HG02938 (cell line): Measurements from ENCODE around the gene C17orf114.

Source experiments
- ATAC-seq: cut with Tn5 transposase; IDR thresholded peaks from one replicate; pipeline ENCODE4 v1.9.1; 2021; ENCODE audit warnings: mild to moderate bottlenecking, moderate library complexity; ENCODE audit not compliant: unreplicated experiment

Gene C17orf114

DNA sequence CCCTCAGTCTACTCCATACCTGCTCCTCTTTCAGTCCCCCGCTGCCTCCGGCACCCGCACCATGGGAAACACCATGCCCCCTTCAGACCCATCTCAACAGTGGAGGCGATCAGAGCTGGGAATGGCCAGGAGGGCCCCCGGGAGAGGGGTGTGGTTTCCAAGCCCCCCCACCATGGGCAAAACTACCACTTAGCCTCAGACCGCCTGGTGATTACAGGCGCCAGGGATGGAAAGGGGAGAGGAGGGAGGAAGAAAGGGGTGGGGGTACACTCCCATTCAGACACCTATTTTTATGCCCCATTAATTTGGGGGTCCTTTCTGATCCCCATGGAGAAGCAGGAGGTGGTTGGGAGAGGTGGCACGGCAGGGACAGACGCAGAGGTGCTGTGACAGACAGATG lies at the start of gene C17orf114:
Gene C17orf114, minus strand, starts transcription at position 101 of the 400 bp plus-strand sequence.
- no peak for ATAC-seq

DNA sequence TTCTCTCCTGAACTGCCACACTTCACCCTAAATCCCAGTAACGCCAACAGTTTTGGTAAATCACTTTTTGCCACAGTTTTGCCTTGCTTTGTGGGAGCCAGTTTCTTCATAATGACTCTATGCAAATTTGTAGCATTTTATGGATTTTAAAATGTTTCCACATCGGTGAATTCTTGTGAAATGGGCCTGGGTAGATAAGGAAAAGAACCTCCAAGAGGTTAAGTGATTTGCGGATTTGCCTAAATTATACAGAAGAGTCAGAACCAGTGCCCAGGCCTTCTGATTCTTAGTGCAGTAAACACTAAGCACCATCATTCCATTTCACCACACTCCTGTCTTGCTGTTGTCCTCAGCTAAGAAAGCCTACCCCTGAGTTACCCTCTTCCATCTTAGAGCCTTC lies 49.0 kb upstream of the C17orf114 start:
- no peak for ATAC-seq

DNA sequence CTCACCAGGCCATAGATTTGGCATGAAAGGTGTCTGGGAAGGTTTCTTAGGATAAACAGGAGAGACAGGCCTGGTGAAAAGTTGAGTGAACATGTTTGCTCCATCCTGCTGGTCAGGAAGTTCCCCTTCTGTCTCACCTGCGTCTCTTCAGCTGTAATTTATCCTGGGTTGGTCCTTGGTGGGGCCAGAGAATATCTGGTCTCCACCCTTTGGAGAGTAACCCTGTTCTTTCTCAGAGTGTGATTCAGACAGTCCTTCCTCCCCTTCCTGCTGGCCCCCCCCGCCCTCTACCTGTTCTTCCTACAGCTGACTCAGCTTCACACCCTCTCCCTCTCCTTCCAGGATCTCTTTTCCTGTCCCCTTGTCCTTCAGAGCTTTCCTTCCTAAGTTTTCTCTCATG lies 48.1 kb upstream of the C17orf114 start:
- no peak for ATAC-seq

DNA sequence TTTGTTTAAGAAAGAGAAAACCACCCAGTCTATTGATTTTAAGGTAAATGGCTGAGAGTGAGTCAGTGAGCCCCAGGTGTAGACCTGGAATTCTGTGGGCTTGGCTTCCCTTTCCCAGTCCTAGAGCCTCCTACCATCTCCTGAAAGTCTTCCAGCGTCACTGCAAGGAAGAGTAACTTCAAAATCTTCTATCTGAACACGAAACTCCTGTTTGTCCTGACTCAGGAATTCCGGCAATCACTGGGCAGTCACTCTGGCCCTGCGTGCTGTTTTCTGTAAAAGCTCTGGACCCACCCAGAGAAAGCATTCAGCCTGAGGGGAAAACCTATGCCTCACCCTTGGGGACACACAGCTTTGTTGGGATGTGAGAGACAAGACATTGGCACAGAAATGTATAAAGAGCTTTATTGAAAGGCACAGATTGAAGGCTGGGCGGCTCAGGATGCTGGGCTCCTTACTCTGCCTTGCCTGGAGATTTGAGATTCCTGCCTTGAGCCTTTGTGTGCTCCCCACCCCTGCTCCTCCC lies 46.9 kb upstream of the C17orf114 start:
- no peak for ATAC-seq

DNA sequence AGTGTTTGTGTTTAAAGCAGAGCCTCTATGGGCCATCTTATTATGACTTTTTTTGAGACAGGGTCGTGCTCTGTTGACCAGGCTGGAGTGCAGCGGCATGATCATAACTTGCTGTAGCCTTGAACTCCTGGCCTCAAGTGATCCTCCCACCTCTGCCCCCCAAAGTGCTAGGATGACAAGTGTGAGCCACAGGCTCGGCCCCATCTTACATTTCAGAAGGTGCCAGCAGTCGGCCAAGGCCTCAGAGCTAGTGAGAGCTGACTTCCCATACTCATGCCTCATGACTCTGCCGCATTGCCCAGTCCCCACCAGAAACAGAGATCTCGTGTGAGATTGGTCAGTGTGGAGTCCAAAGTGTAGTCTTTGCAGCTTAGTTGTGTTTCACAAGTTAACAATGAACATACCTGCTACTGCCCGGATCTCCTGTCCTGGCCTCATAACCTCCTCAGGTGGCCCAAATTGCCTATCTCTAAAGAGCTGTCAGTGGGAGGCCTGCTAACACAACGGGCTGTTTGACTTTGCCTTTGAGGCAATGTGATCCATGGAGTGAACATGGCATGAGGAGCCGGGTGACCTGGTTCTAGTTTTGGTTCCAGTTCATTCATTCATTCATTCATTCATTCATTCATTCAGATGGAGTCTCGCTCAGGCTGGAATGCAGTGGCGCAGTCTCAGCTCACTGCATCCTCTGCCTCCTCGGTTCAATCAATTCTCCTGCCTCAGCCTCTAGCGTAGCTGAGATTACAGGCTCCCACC lies 44.7 kb upstream of the C17orf114 start:
- no peak for ATAC-seq

DNA sequence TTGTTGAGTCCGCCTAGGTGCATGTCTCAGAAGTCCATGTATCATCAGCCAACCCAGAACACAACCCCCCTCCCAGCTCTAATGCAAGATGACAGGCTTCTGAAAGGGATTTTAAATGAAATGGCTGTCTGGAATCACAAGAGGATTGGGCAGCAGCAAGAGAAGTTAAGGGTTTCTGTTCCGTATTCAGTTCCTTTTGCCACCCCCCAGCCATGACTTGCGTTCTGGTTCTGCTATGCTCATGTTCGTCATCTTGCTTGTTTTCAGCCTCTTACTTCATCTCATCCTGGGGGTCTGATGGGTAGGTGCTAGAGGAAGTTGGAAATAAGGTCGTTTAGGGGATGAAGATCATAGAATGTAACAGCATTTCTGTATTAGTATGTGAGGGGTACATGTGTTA lies 43.0 kb upstream of the C17orf114 start:
- no peak for ATAC-seq

DNA sequence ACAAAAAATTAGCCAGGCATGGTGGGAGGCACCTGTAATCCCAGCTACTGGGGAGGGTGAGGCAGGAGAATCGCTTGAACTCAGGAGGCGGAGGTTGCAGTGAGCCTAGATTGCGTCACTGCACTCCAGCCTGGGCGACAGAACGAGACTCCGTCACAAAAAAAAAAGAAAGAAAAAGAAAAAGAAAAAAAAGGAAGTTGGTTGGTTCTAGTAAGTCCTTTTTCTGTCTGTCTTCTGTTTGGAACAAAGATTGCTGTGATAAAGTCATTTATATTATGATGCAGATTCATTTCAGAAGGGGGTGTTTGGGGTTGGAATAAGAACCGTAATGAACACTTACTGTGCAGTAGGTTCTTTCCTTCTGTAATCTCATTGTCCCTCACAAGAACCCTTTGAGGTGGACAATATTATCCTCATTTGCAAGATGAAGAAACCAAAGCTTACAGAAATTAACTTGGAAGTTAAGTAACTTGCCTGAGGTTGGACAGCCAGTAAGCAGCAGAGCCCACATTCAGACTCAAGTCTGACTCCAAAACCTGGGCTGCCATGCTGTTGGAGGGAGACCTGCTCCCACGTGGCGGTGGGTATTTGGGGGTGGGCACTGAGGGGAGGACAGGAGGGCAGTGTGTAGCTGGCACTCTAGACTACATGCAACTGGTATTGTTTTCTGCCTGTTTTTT lies 41.3 kb upstream of the C17orf114 start:
- ATAC-seq: no peak

DNA sequence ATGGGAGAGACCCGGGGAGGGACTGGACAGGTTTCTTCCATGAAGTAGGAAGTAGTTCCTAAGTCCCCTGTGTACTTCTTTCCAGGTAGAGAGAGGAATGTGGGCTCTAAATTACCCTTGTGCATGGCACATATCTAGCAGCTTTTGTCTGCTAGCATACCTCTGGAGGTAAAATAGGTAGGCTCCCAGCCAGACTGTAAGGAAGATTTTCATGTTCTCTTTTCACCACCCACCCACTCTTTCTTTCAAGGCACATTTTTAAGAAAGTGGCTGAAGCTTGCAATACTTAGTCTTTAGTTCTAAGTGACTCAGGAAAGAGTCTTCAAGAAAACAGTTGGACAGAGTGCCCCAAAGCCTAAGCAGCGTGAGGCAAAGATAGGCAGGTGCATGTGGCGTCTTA lies 40.2 kb upstream of the C17orf114 start:
- ATAC-seq: no peak

DNA sequence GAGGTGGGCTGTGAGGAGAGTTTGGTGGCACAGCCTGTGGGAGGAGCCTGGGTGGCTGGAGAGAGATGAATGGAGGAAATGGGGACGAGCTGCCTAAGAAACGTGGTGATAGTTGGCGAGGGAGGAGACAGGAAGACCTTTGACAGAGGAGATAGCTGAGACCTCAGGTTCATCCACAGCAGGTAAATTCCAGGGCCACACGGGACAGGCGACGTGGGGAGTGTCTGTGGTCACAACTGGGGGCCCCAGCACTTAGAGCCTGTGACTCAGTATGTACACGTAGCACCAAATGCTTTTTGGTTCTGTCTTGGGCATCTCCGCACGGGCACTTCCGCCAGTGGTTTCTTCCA lies 38.7 kb upstream of the C17orf114 start:
- ATAC-seq: no peak

DNA sequence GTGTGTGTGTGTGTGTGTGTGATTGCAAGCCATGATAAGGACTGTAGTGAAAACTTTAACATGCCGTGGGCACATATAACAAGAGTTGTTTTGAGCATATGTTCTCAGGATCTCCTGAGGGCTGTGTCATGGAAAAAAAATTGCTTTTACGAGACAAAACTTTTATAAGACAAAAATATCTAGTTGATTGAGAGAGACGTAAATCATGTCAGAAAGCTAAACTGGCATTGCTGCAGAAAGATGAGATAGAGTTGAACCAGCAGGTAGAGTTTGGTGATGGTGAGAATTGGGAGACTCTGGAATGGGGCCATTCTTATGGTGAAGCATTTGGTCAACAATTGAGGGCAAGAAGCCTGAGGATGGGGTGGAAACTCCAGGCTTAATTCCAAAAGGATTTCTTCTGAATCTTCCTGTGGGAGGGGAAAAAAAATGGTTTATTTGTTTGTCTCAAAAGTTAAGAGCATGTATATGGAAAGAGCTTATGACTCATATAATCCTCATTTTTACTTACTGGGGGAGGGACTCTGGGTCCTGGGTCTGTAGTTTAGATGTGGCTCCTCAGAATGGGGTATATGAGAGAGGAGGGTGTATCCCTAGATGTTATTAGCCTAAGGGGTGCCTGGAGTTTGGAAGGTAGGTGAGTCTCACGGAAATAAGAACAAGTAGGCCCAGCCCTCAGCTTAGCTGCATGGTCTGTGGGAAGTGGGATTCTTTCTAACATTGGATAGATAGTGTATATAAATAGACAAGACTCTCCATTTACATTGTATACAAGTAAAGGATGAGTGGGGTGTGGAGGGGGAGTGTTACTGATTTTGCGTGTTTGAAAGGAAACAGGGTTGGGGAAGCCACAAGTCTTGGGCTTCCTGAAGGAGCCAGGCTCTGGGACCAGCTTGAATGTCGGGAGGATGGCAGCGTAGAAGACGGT lies 38.1 kb upstream of the C17orf114 start:
- ATAC-seq: no peak

DNA sequence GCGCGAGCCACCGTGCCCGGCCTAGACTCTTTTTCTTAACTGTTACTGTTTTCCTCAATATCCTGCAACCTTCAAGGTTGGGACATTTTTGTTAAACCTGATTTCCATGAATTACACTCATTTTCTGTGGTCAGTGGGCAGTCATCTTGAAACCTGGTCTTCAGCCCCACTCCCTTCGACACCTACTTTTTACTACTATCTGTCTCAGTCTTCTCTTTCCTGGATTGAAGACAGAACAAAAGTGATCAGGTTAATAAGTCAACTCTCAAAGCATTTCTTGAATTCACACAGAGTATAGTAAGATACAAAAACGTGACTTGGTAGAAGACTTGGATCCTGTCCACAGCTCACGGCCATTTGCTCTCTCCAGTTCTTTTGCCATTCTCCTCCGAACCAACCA lies 37.1 kb upstream of the C17orf114 start:
- ATAC-seq: no peak

DNA sequence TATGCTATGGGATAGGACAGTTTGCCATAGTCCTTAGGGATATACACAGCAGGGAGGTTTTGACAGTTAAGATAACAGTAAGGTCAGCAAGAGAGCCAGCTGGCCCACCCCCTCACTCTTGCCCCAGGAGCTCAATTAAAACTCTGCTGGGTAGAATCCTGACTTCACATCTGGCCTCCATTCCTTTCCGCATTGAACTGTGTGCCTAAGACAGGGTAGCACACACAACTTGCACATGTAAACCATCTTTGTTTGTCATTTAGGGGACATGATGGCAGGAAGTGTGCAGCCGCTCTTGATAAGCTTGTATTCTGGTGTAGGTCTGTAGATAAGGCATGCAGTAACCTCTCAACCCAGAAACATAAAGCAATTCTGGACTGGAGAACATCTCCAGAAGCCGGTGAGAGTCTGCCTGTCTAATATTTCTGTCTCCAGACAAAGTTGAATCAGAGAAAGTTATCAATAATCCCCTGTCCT lies 36.2 kb upstream of the C17orf114 start:
- no peak for ATAC-seq

DNA sequence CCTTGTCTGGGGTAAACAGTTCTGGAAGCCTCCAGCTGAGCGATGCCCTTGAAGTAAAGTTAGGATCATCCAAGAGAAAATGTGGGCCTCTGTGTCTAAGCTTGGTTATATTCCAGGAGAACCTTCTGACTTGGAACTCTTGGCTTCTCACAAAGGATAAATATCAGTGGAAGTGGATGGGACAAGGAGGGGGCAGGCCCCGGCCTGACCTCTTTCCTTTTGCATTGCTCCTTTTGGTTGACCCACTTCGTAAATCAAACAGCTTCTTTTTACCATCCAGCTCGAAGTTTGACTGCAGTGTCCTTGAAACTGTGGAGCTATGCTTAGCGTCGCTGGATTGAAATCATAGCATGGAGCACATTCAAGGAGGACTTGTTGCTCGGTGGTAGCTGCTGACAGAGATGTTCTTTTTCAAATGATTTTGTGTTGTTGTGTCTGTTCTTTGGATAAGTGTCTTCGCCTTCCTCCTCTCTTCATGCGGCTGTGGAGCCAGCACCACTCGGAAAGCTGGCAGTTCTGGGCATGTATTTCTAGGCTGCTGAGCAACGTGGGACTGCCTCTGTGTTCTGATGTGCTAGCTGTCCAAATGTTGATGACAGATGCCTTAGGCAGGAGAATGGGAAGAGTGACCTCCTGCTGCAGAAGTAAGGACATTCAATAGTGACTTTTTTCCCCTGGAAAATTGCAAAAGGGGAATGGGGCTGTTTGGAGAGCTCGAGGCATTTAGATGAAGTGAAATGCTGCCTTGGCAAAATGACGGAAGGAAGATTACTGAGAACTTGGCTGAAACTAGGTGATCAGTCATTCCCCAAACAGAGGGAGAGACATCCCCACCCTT lies 35.6 kb upstream of the C17orf114 start:
- no peak for ATAC-seq

DNA sequence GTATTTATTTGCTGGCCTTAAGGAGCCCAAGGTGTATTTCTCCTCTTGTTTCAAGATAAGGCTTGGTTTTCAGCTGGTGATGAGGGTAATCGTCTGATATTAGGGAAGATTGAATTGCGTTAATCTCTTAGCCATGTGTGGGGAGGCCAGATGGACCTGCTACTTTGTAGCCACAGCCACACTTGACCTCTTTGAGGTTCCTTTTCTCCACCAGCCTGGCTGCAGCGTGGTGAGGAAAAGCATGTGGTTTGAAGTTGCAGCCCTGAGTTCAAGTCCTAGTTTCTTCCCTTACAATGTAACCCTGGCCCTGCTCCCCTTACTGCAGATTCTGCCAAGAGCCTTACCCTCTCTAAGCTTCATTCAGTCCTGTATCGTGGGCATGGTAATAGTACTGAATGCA lies 34.1 kb upstream of the C17orf114 start:
- no peak for ATAC-seq

DNA sequence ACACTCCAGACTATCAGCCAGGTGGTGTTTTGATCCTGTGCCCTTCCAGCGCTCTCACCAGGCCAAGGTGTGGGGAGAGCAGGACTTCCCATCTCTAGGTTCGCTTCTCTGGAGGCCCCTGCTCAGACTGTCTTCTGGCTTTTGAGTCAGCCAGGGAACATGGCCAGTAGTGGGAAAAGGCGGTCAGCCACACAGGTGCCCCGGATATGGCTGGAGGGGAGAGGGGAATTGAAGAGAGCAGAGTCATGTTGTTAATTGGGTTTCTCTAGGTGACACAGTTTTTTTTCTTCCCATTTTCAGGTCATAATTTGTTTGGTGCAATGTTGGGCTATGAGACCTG lies 32.5 kb upstream of the C17orf114 start:
- ATAC-seq: no peak

DNA sequence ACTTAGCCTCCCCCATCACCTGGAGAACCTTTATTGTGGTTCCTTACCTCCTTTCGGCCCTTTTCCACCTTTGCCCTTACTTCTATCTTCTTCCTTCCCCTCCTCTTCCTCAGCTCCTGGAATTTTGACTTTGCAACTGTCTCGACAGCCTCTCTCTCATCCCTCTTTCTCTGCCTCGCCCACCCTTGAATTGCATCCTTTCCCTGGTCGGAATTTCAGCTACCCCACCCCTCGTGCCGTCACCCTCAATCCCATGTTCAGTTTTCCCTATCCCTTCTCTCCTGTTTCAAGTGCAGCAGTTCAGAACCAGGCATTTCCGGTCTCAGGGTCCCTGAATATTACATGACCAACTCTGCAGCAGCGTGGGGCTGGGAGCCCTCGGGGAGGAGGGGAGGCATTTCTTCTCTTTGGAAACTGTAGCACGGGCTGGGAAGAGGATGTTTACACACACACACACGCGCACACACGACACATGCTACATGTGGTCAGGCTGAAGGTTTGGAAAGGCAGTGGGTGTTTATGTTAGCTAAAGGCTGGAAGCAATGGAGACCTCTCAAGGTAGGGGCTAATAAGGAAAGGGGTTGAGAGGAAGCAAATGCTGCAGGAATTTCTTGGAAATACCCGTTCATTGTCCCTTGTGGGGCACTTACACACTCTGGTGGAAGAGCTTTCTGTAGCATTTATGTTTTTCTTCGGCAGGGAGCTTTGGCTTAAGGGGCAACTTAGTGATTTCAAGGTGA lies 32.0 kb upstream of the C17orf114 start:
- ATAC-seq: no peak

DNA sequence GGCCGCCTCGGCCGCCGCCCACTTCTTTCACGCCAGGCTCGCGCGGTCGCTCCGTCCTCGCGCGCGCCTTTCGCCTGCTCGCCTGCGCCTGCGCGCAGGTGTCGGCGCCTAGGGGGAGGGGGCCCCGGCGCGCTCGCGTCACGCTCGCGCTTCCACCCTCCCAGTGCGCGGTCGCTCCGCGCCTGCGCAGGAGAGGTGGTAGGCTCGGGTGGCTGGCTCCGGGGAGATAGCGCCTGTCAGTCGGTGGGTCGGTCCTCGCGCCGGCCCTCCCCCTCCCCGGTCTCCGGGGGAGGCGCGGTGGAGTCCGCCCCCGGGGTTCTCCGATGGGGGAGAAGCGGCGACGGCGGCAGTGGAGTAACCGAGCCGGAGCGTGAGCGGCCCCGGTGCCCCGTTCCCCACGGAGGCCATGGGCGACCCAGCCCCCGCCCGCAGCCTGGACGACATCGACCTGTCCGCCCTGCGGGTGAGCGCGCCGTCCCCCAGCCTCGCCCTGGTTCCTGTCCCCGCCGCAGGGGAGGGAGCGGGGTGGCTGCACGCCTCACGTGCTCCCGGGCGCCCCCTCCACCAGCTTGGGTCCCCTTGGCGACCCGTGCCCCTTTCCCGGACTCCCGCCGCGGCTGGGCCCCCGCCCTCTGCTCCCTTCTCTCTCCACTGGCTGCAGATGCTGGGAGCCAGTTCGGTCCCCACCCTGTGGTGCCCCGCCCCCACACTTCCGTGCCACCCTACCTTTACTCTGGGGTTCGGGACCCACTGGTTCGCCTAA lies 31.2 kb upstream of the C17orf114 start, which contains the start of gene MINK1:
Gene MINK1, plus strand, starts transcription at position 163 of the 763 bp plus-strand sequence. Its CDS starts 244 bp downstream, at position 407.
- peak; percentile 82 for ATAC-seq

DNA sequence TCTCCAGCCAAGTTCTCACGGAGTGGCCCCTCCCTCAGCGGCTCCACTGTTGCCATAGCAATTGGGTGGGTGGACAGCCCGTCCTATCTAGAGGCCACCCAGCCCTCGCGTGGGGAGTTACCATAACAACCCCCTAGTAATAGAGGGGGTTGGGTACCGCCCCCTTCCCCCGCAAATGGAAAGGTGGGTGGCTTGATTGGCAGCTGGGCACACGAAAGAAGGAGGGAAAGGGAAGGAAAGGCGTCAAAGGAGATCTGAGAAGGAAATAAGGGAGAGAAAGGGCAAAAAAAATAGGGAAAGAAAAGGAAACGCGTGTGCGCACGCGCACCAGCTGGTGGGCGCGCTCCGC lies 30.7 kb upstream of the C17orf114 start:
- peak; percentile 22 for ATAC-seq

DNA sequence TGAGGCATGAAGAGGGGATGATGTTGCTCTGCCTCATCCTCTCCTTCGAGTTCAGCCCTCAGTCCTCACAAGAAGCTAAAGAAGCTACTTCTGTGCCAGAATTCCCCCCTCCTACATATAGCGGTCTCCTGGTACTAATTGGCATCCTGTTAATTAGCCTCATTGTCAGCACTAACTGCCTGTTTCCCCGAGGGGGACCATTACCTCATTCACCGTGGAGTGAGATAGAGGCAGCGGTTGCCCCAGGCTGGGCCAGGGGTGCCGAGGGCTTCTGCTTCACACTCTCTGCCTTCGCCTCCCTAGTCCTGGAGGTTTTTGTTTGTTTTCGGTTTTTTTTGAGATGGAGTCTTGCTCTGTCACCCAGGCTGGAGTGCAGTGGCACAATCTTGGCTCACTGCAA lies 25.3 kb upstream of the C17orf114 start:
- no peak for ATAC-seq
